Measurements from ENCODE around the gene CPEB4.

DNA sequence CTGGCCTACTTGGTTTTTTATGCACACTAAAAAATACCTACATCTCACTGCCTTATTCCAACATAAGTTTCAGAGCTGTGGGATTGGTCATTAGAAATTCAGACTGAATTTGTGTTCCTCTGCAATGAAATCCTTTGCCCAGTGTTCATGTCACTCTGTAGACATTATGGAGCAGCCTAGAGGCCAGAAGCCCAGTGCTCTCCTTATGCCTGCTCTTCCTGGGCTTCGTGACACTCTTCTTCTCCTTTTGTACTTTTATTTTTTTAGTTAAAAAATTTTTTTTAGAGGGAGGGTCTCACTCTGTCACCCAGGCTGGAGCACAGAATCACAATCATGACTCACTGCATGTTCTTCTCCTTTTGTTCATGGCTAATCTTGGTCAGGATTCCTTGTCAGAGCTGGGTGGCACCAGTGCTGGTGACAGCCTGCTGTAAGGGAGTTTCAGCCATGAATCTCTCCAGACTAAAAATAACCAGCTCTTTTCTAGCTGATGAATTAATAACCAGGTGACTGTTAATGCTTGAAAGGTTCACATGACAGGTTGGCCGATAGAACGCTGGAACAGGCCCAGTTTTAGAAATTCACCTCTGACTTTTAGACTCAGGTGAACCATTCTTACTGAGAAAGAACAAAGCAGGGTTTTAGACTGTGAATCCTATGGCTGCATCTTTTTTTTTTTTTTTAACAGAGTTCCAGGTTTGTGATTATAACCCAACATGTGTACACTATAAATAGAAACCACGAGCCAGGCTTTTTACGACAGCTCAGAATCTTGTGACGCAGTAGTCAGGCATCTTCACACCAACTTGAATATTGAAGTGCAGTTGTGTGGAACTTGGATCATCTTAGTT lies 66.7 kb downstream of the CPEB4 start:
- TF ChIP-seq, protein P1, sequence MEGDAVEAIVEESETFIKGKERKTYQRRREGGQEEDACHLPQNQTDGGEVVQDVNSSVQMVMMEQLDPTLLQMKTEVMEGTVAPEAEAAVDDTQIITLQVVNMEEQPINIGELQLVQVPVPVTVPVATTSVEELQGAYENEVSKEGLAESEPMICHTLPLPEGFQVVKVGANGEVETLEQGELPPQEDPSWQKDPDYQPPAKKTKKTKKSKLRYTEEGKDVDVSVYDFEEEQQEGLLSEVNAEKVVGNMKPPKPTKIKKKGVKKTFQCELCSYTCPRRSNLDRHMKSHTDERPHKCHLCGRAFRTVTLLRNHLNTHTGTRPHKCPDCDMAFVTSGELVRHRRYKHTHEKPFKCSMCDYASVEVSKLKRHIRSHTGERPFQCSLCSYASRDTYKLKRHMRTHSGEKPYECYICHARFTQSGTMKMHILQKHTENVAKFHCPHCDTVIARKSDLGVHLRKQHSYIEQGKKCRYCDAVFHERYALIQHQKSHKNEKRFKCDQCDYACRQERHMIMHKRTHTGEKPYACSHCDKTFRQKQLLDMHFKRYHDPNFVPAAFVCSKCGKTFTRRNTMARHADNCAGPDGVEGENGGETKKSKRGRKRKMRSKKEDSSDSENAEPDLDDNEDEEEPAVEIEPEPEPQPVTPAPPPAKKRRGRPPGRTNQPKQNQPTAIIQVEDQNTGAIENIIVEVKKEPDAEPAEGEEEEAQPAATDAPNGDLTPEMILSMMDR (IDR thresholded peaks at IDR 0.05; ENCODE audit: control extremely low read depth in 1 of 3, insufficient read depth in 1 of 3, low read depth in 1 of 3, low read length in 3 of 3) = no peak
- TF ChIP-seq SRF (IDR thresholded peaks at IDR 0.05; ENCODE audit: low read depth, low read length) = no peak
- no peak for TF ChIP-seq NRF1 (IDR thresholded peaks at IDR 0.05; ENCODE audit: low read depth, low read length)
- no peak for TF ChIP-seq POLR2A (IDR thresholded peaks at IDR 0.05; ENCODE audit: control extremely low read depth in 1 of 2, low read depth in 2 of 2, low read length in 2 of 2)
- TF ChIP-seq RXRA (IDR thresholded peaks at IDR 0.05; ENCODE audit: insufficient read depth, low read depth, low read length) = no peak
- no peak for TF ChIP-seq EZH2 (IDR thresholded peaks at IDR 0.05; ENCODE audit: low read depth, low read length, severe bottlenecking)
- TF ChIP-seq POLR2AphosphoS5 (IDR thresholded peaks at IDR 0.05; ENCODE audit: low read depth, low read length) = no peak
- no peak for TF ChIP-seq MAFK (IDR thresholded peaks at IDR 0.05; ENCODE audit: low read depth, low read length)
- TF ChIP-seq SIRT6 (IDR thresholded peaks at IDR 0.05; ENCODE audit: low read length) = no peak
- TF ChIP-seq GTF2F1 (IDR thresholded peaks at IDR 0.05; ENCODE audit: borderline replicate concordance, low read depth, low read length) = no peak
- TF ChIP-seq SP4 (IDR thresholded peaks at IDR 0.05; ENCODE audit: low read length) = no peak
- TF ChIP-seq, protein P2, sequence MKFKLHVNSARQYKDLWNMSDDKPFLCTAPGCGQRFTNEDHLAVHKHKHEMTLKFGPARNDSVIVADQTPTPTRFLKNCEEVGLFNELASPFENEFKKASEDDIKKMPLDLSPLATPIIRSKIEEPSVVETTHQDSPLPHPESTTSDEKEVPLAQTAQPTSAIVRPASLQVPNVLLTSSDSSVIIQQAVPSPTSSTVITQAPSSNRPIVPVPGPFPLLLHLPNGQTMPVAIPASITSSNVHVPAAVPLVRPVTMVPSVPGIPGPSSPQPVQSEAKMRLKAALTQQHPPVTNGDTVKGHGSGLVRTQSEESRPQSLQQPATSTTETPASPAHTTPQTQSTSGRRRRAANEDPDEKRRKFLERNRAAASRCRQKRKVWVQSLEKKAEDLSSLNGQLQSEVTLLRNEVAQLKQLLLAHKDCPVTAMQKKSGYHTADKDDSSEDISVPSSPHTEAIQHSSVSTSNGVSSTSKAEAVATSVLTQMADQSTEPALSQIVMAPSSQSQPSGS (IDR thresholded peaks at IDR 0.05; ENCODE audit: low read length) = no peak
- TF ChIP-seq TAF1 (IDR thresholded peaks at IDR 0.05; ENCODE audit: low read depth, low read length) = no peak

Measured in H1 (cell line).